ENCODE data around the gene GABRB1. TPM values are rescaled to one million over a fixed set of nuclear protein-coding genes. Genes with fewer than 3 reads are reported as not detected.

The GABRB1 gene
- total RNA-seq, 6 experiments from 2014 or later: 0.43 TPM; not detected in 5

DNA sequence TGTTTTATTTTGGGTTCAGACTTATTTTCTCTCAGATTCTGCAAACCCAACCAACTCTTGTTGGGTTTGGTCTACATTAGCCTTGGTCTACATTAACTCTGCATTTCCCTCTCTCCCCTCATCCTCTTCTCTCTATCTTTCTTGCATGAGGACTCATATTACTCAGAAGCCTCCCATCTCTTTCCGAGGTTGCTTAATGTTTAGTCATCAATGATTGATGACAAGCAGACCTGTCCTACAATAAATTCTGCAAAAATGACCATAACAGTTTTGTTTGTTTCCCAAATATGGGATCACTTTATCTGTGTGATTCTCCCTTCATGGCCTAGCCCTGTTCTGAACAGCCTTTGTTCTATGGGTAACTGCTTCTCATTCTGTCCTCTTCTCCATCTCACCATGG lies 75.2 kb downstream of the GABRB1 start:
- 50% methylated on average over 1 of the region's 1 CpG for WGBS (ENCODE audit: insufficient coverage, low coverage, low lambda C conversion rate, missing lambda C conversion rate)
- no peaks in the 10 kb centered on the region for H3K4me1 ChIP-seq
- H3K27me3 ChIP-seq: no peaks in the 10 kb centered on the region
- intact Hi-C loops (cut with DNase I): no loop called here
- no peak for DNase-seq
- no peaks in the 10 kb centered on the region for H3K36me3 ChIP-seq
- no peak for ATAC-seq
- H3K9me3 ChIP-seq: no peaks in the 10 kb centered on the region
- no peak for TF ChIP-seq POLR2A (IDR thresholded peaks at IDR 0.05)
- TF ChIP-seq, protein P1, sequence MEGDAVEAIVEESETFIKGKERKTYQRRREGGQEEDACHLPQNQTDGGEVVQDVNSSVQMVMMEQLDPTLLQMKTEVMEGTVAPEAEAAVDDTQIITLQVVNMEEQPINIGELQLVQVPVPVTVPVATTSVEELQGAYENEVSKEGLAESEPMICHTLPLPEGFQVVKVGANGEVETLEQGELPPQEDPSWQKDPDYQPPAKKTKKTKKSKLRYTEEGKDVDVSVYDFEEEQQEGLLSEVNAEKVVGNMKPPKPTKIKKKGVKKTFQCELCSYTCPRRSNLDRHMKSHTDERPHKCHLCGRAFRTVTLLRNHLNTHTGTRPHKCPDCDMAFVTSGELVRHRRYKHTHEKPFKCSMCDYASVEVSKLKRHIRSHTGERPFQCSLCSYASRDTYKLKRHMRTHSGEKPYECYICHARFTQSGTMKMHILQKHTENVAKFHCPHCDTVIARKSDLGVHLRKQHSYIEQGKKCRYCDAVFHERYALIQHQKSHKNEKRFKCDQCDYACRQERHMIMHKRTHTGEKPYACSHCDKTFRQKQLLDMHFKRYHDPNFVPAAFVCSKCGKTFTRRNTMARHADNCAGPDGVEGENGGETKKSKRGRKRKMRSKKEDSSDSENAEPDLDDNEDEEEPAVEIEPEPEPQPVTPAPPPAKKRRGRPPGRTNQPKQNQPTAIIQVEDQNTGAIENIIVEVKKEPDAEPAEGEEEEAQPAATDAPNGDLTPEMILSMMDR (IDR thresholded peaks at IDR 0.05): no peak
- no peak overlapping the region for H3K27ac ChIP-seq
- no peak overlapping the region for H3K4me3 ChIP-seq

DNA sequence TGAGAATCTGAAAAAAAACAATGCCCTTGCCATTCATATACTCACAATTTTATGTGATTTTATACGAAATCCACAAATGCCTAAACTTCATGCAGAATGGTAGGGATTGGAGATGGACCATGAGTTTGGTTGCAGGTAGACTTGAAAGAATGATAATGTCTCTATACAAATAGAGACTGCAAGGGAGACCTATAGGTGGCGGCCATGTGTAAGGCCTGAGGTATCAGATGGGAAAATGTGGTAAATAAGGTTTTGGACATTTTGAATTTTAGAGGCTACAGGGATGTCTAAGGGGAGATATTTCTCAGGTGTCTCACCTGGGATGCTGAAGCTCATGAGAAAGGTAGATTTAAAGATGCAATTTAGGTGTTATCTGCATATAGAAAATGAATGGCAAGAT lies 78.0 kb downstream of the GABRB1 start:
- no peak for TF ChIP-seq POLR2A (IDR thresholded peaks at IDR 0.05)
- TF ChIP-seq, protein P1 (IDR thresholded peaks at IDR 0.05): no peak
- Histone ChIP-seq H3K27ac (no peak overlapping the region), H3K4me1 (no peaks in the 10 kb centered on the region), H3K27me3 (no peaks in the 10 kb centered on the region), H3K4me3 (no peak overlapping the region), H3K36me3 (no peaks in the 10 kb centered on the region), H3K9me3 (no peaks in the 10 kb centered on the region)
- intact Hi-C loops (cut with DNase I): no loop called here
- DNase-seq (no peak), ATAC-seq (no peak)
- 47% methylated on average over 2 of the region's 2 CpGs for WGBS (ENCODE audit: insufficient coverage, low coverage, low lambda C conversion rate, missing lambda C conversion rate)

DNA sequence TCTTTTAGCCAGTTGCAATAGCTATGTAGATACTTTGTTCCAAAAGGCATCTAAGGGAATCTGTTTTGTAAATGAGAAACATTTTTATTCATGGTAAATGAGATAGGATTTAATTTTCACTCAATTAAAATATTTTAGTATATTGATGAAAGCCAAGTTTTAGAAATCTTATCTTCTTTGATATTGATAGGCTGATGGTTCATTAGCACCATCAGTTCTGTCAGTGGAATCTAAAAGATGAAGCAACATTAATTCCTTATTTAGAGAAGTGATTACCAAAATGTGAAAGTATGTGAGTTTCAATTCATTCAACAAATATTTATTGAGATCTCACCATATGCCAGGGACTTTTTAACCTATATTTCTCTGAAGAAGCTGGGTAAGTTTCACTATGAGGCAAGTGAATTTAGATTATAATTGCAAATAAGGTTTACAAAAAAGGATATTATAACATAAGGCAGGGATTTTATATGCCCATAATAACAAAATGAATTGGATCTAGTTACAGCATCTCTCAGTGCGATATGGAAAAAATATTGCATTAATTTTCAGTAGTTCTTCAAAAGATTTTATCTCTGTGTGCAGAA lies 79.3 kb downstream of the GABRB1 start:
- no peak for TF ChIP-seq POLR2A (IDR thresholded peaks at IDR 0.05)
- TF ChIP-seq, protein P1 (IDR thresholded peaks at IDR 0.05): no peak
- H3K36me3 ChIP-seq: no peaks in the 10 kb centered on the region
- intact Hi-C loops (cut with DNase I): no loop called here
- ATAC-seq (no peak), DNase-seq (no peak)
- H3K4me1 ChIP-seq: no peaks in the 10 kb centered on the region
- H3K27ac ChIP-seq: no peak overlapping the region
- H3K4me3 ChIP-seq: no peak overlapping the region
- no peaks in the 10 kb centered on the region for H3K9me3 ChIP-seq
- no peaks in the 10 kb centered on the region for H3K27me3 ChIP-seq
- 61% methylated on average over 1 of the region's 1 CpG for WGBS (ENCODE audit: insufficient coverage, low coverage, low lambda C conversion rate, missing lambda C conversion rate)

DNA sequence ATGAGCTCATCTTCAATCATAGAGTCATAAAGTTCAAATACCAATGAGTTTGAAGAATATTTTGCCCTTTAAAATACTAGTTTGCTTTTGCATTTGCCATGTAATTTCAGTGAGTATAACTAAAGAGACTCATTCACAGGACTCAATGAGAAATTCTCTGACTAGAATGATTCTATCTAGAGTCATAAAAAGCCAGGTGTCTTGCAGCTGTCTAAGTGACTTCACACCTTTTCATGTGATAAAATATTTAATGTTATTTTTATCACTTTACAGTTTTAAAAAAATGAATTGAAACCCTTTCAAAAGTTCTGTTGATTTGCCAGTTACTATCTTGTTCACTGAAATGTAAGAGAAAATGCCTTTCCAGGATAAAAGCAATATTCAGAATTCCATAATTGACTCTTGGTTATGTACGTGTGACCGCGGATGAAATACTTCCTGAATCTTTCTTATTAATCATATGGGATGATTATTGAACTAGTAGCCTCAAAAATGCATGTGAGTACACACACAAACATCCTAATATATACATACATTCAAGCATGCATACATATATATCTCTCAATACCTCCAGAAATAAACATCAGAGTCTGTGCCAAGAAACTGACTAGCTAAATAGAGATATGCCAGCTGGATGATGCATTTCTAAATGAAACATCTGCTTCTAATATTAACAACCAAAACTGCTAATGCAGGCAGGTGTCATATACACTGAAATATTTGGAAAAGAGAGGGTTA lies 87.0 kb downstream of the GABRB1 start:
- TF ChIP-seq, protein P1 (IDR thresholded peaks at IDR 0.05): no peak
- TF ChIP-seq POLR2A (IDR thresholded peaks at IDR 0.05): no peak
- Histone ChIP-seq H3K4me3 (no peak overlapping the region), H3K36me3 (no peaks in the 10 kb centered on the region), H3K27me3 (no peaks in the 10 kb centered on the region), H3K27ac (no peak overlapping the region), H3K4me1 (no peaks in the 10 kb centered on the region), H3K9me3 (no peaks in the 10 kb centered on the region)
- DNase-seq: no peak
- no peak for ATAC-seq
- intact Hi-C loops (cut with DNase I): no loop called here
- 86% methylated on average over 3 of the region's 3 CpGs for WGBS (ENCODE audit: insufficient coverage, low coverage, low lambda C conversion rate, missing lambda C conversion rate)

All from right lobe of liver (tissue), 6 donors.